Measurements from ENCODE around the gene OR2Y1. TPM values are rescaled to one million over a fixed set of nuclear protein-coding genes. Genes with fewer than 3 reads are reported as not detected.

OR2Y1 gene

GRCh38 chr5:180691046-180691445, 48.8 kb downstream of the OR2Y1 start:
- no peaks in the 10 kb centered on the region for H3K79me1 ChIP-seq (ENCODE audit: low read depth, low read length)
- H3K4me2 ChIP-seq (ENCODE audit: insufficient read depth, low read length, poor library complexity, severe bottlenecking) = no peak overlapping the region
- H4K91ac ChIP-seq (ENCODE audit: low read depth, low read length, poor library complexity) = no peak overlapping the region
- no peak overlapping the region for H3K23ac ChIP-seq (ENCODE audit: low read depth, low read length, poor library complexity)
- no peak overlapping the region for H2BK120ac ChIP-seq (ENCODE audit: low read depth, low read length)
- no peak overlapping the region for H3K27ac ChIP-seq (replicated peaks; ENCODE audit: low read length)
- H3K4ac ChIP-seq (ENCODE audit: low read length) = no peak overlapping the region
- no CpG with 5 or more reads among the region's 6 CpGs for WGBS, 2 donors (ENCODE audit: extremely low coverage in 2 of 2, insufficient read length in 2 of 2, insufficient replicate concordance in 1 of 2)
- H3K36me3 ChIP-seq (replicated peaks in 1 of 2; ENCODE audit: control insufficient read depth in 2 of 2, insufficient read depth in 2 of 2, low read length in 2 of 2) = no peaks in the 10 kb centered on the region
- no peak overlapping the region for H4K8ac ChIP-seq (ENCODE audit: low read depth, low read length)
- peaks cover 0 to 32% (median 0%) of the 10 kb centered on the region in 3 experiments for H3K27me3 ChIP-seq (ENCODE audit: control insufficient read depth in 3 of 3, insufficient read depth in 3 of 3, low read depth in 1 of 3, low read length in 3 of 3)
- peaks cover 0 to 6% of the 10 kb centered on the region in 2 donors for H3K4me1 ChIP-seq (ENCODE audit: control insufficient read depth in 2 of 2, insufficient read depth in 1 of 2, low read depth in 1 of 2, low read length in 2 of 2)
- no peak overlapping the region for H3K14ac ChIP-seq (ENCODE audit: low read length)
- H3K4me3 ChIP-seq (ENCODE audit: low read length in 2 of 2) = no peak overlapping the region
- no peak overlapping the region for H2BK5ac ChIP-seq (ENCODE audit: low read length)
- H2AK5ac ChIP-seq (ENCODE audit: low read depth, low read length) = no peak overlapping the region
- H3K9me3 ChIP-seq (replicated peaks in 1 of 2; ENCODE audit: control insufficient read depth in 2 of 2, insufficient read depth in 1 of 2, low read depth in 1 of 2, low read length in 2 of 2) = peaks cover 2 to 4% of the 10 kb centered on the region in 2 donors
- H3K18ac ChIP-seq (ENCODE audit: low read length) = no peak overlapping the region
- DNase-seq (ENCODE audit: low spot score) = no peak
- H2AFZ ChIP-seq (ENCODE audit: low read length) = no peak overlapping the region
- H3K9ac ChIP-seq (ENCODE audit: low read depth, low read length, poor library complexity) = no peak overlapping the region
- H2BK12ac ChIP-seq (ENCODE audit: low read length) = no peak overlapping the region
- no peak overlapping the region for H2BK15ac ChIP-seq (ENCODE audit: low read length)

DNA sequence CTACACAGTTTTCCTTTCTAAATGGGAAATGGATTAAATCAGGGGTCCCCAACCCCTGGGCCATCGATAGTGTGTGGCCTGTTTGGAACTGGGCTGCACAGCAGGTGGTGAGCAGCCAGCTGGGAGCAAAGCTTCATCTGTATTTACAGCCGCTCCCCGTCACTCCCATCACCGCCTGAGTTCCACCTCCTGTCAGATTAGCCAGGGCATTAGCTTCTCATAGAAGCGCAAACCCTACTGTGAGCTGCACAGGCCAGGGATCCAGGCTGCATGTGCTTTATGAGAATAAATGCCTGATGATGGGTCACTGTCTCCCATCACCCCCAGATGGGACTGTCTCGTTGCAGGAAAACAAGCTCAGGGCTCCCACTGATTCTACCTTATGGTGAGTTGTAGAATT, 49.3 kb downstream of the OR2Y1 start:
- Histone ChIP-seq H3K36me3 (replicated peaks in 1 of 2; ENCODE audit: control insufficient read depth in 2 of 2, insufficient read depth in 2 of 2, low read length in 2 of 2) (no peaks in the 10 kb centered on the region), H3K18ac (ENCODE audit: low read length) (no peak overlapping the region), H3K4me2 (ENCODE audit: insufficient read depth, low read length, poor library complexity, severe bottlenecking) (no peak overlapping the region), H2BK15ac (ENCODE audit: low read length) (no peak overlapping the region), H2BK120ac (ENCODE audit: low read depth, low read length) (no peak overlapping the region), H2AFZ (ENCODE audit: low read length) (no peak overlapping the region), H3K27me3 (ENCODE audit: control insufficient read depth in 3 of 3, insufficient read depth in 3 of 3, low read depth in 1 of 3, low read length in 3 of 3) (peaks cover 0 to 37% (median 0%) of the 10 kb centered on the region in 3 experiments), H2BK5ac (ENCODE audit: low read length) (no peak overlapping the region), H3K4ac (ENCODE audit: low read length) (no peak overlapping the region), H2BK12ac (ENCODE audit: low read length) (no peak overlapping the region), H2AK5ac (ENCODE audit: low read depth, low read length) (no peak overlapping the region), H3K4me1 (ENCODE audit: control insufficient read depth in 2 of 2, insufficient read depth in 1 of 2, low read depth in 1 of 2, low read length in 2 of 2) (peaks cover 0 to 6% of the 10 kb centered on the region in 2 donors), H3K27ac (replicated peaks; ENCODE audit: low read length) (no peak overlapping the region), H3K9me3 (replicated peaks in 1 of 2; ENCODE audit: control insufficient read depth in 2 of 2, insufficient read depth in 1 of 2, low read depth in 1 of 2, low read length in 2 of 2) (peaks cover 0 to 4% of the 10 kb centered on the region in 2 donors), H3K79me1 (ENCODE audit: low read depth, low read length) (no peaks in the 10 kb centered on the region), H4K8ac (ENCODE audit: low read depth, low read length) (no peak overlapping the region), H3K14ac (ENCODE audit: low read length) (no peak overlapping the region), H3K23ac (ENCODE audit: low read depth, low read length, poor library complexity) (no peak overlapping the region), H4K91ac (ENCODE audit: low read depth, low read length, poor library complexity) (no peak overlapping the region), H3K9ac (ENCODE audit: low read depth, low read length, poor library complexity) (no peak overlapping the region), H3K4me3 (ENCODE audit: low read length in 2 of 2) (no peak overlapping the region)
- DNase-seq (ENCODE audit: low spot score) = no peak
- no CpG with 5 or more reads among the region's 6 CpGs for WGBS, 2 donors (ENCODE audit: extremely low coverage in 2 of 2, insufficient read length in 2 of 2, insufficient replicate concordance in 1 of 2)

- Histone ChIP-seq H3K14ac (ENCODE audit: low read length) (no peak overlapping the region), H2BK5ac (ENCODE audit: low read length) (no peak overlapping the region), H4K8ac (ENCODE audit: low read depth, low read length) (no peak overlapping the region), H3K4me1 (ENCODE audit: control insufficient read depth in 2 of 2, insufficient read depth in 1 of 2, low read depth in 1 of 2, low read length in 2 of 2) (peaks cover 0 to 6% of the 10 kb centered on the region in 2 donors), H3K4ac (ENCODE audit: low read length) (no peak overlapping the region), H2AK5ac (ENCODE audit: low read depth, low read length) (no peak overlapping the region), H3K9ac (ENCODE audit: low read depth, low read length, poor library complexity) (no peak overlapping the region), H2BK12ac (ENCODE audit: low read length) (no peak overlapping the region), H3K4me3 (ENCODE audit: low read length in 2 of 2) (no peak overlapping the region), H2BK15ac (ENCODE audit: low read length) (no peak overlapping the region), H2AFZ (ENCODE audit: low read length) (no peak overlapping the region), H3K9me3 (replicated peaks in 1 of 2; ENCODE audit: control insufficient read depth in 2 of 2, insufficient read depth in 1 of 2, low read depth in 1 of 2, low read length in 2 of 2) (peaks cover 0 to 4% of the 10 kb centered on the region in 2 donors), H3K23ac (ENCODE audit: low read depth, low read length, poor library complexity) (no peak overlapping the region), H3K4me2 (ENCODE audit: insufficient read depth, low read length, poor library complexity, severe bottlenecking) (no peak overlapping the region), H4K91ac (ENCODE audit: low read depth, low read length, poor library complexity) (no peak overlapping the region), H2BK120ac (ENCODE audit: low read depth, low read length) (no peak overlapping the region), H3K79me1 (ENCODE audit: low read depth, low read length) (no peaks in the 10 kb centered on the region), H3K36me3 (replicated peaks in 1 of 2; ENCODE audit: control insufficient read depth in 2 of 2, insufficient read depth in 2 of 2, low read length in 2 of 2) (no peaks in the 10 kb centered on the region), H3K27ac (replicated peaks; ENCODE audit: low read length) (no peak overlapping the region), H3K27me3 (ENCODE audit: control insufficient read depth in 3 of 3, insufficient read depth in 3 of 3, low read depth in 1 of 3, low read length in 3 of 3) (peaks cover 0 to 39% (median 0%) of the 10 kb centered on the region in 3 experiments), H3K18ac (ENCODE audit: low read length) (no peak overlapping the region)
- WGBS, 2 donors (ENCODE audit: extremely low coverage in 2 of 2, insufficient read length in 2 of 2, insufficient replicate concordance in 1 of 2) = no CpG with 5 or more reads among the region's 7 CpGs
- DNase-seq (ENCODE audit: low spot score) = no peak
These were observed 50.1 kb downstream of the OR2Y1 start for GRCh38 chr5:180689775-180690174.

Small RNAs within 50 kb of the gene (small RNA-seq; reads per million reads assigned to genes)
- not detected for gene RNU1-17P (ENCODE audit: insufficient read depth)
